Measurements from ENCODE around the gene FAM229A.

The FAM229A gene

GRCh38 chr1:32349211-32349708, 13.0 kb downstream of the FAM229A start:
- no peak for TF ChIP-seq CTCF (IDR thresholded peaks at IDR 0.05; ENCODE audit: insufficient read depth, low read depth, low read length, missing control alignments)
- H3K4me3 ChIP-seq (ENCODE audit: low read length), result no peak overlapping the region
- no peak for DNase-seq (ENCODE audit: low read depth)

- no peak for DNase-seq (ENCODE audit: low read depth)
- no peak for TF ChIP-seq CTCF (IDR thresholded peaks at IDR 0.05; ENCODE audit: insufficient read depth, low read depth, low read length, missing control alignments)
- H3K4me3 ChIP-seq (ENCODE audit: low read length), result no peak overlapping the region
These were observed 15.6 kb downstream of the FAM229A start for GRCh38 chr1:32346532-32347157.

- DNase-seq (ENCODE audit: low read depth), result no peak
- TF ChIP-seq CTCF (IDR thresholded peaks at IDR 0.05; ENCODE audit: insufficient read depth, low read depth, low read length, missing control alignments), result no peak
These were observed 16.9 kb downstream of the FAM229A start for GRCh38 chr1:32345289-32345827.

GRCh38 chr1:32342704-32343103, 19.6 kb downstream of the FAM229A start:
- no peak for DNase-seq (ENCODE audit: low read depth)
- H3K4me3 ChIP-seq (ENCODE audit: low read length), result no peak overlapping the region
- TF ChIP-seq CTCF (IDR thresholded peaks at IDR 0.05; ENCODE audit: insufficient read depth, low read depth, low read length, missing control alignments), result no peak

More at GRCh38 chr1:32345289-32345827, 16.9 kb downstream of the FAM229A start:
- H3K4me3 ChIP-seq (ENCODE audit: low read length), result no peak overlapping the region

- no peak for TF ChIP-seq CTCF (IDR thresholded peaks at IDR 0.05; ENCODE audit: insufficient read depth, low read depth, low read length, missing control alignments)
- peak; percentile 44 for DNase-seq (ENCODE audit: low read depth)
- no peak overlapping the region for H3K4me3 ChIP-seq (ENCODE audit: low read length)
These were observed 20.3 kb downstream of the FAM229A start for GRCh38 chr1:32341971-32342370.

GRCh38 chr1:32341186-32341757, 21.0 kb downstream of the FAM229A start:
- no peak for TF ChIP-seq CTCF (IDR thresholded peaks at IDR 0.05; ENCODE audit: insufficient read depth, low read depth, low read length, missing control alignments)
- no peak overlapping the region for H3K4me3 ChIP-seq (ENCODE audit: low read length)
- DNase-seq (ENCODE audit: low read depth), result no peak

Data from epithelial cell of esophagus (primary cell).